HepG2 (cell line): ENCODE results near the gene CCDC167.

Source experiments
- CTCF ChIP-seq: sonication (generic); formaldehyde crosslinking; IDR thresholded peaks from 2 replicates; pipeline ENCODE4 v1.5.0; 2020; ENCODE audit warnings: mild to moderate bottlenecking, missing genetic modification reagents, moderate library complexity
- ELF1 ChIP-seq: sonication (generic); formaldehyde crosslinking; IDR thresholded peaks from 2 replicates; pipeline ENCODE4 v1.4.0; 2020; ENCODE audit warnings: missing genetic modification reagents
- MAZ ChIP-seq, 2 experiments: sonication (generic) in 1 of 2; formaldehyde crosslinking in 1 of 2; IDR thresholded peaks; 2 replicates each; pipeline versions ENCODE4 v1.5.0 to v1.6.1; 2012 to 2020; ENCODE audit warnings: low read depth in 2 of 2, mild to moderate bottlenecking in 2 of 2, borderline replicate concordance in 1 of 2, improper control_type of control experiment in 1 of 2, low read length in 1 of 2, missing genetic modification reagents in 1 of 2, moderate library complexity in 1 of 2
- TAF1 ChIP-seq: sonication (generic); formaldehyde crosslinking; IDR thresholded peaks from 2 replicates; pipeline ENCODE4 v1.4.0; 2020; ENCODE audit warnings: missing genetic modification reagents
- TF ChIP-seq, protein P1 (sequence below): IDR thresholded peaks from 2 replicates; pipeline ENCODE4 v1.6.1; 2016; ENCODE audit warnings: missing compliant biosample characterization, missing genetic modification reagents, borderline replicate concordance

DNA sequence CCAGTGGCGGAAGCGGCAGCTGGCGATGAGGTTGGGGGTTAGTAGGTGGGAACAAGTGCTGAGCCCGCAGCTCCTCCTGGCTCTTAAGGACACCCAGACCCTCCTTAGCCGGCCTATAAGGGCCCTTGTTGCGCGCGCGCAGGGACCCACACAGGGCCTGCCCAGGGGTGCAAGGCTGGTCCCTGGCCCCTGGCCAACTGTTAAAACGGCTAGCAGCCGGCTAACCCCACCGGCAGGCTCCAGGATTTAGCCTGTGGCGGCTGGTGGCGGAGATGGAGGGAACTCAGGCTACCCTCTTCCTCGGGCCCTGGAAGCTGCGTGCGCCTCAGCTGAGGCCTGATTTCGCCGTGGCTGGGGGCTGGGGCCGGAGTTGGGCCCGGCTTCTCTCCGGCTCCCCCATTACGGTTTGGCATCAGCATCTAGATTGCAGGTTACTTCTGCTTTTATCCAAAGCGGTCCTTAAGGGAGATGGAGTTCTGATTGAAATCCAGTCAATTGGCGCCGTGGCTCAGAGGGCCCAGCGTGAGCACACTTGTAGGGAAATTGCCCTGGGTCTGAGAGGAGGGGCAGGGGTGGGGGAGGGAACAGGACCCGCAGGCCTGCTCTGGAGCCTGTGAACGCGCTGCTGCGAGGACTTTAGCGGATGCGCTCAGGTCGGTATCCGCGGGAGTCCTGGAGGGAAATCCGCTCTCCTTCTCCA, 36.9 kb upstream of the CCDC167 start:
- TF ChIP-seq ELF1 (CRISPR knock-in tag) (no peak), MAZ (IDR thresholded peaks at IDR 0.05; ENCODE audit: borderline replicate concordance, low read depth, low read length) (no peak), MAZ (CRISPR knock-in tag; IDR thresholded peaks at IDR 0.05; ENCODE audit: low read depth) (no peak), CTCF (CRISPR knock-in tag) (no peak), TAF1 (CRISPR knock-in tag) (no peak)
- TF ChIP-seq, protein P1, sequence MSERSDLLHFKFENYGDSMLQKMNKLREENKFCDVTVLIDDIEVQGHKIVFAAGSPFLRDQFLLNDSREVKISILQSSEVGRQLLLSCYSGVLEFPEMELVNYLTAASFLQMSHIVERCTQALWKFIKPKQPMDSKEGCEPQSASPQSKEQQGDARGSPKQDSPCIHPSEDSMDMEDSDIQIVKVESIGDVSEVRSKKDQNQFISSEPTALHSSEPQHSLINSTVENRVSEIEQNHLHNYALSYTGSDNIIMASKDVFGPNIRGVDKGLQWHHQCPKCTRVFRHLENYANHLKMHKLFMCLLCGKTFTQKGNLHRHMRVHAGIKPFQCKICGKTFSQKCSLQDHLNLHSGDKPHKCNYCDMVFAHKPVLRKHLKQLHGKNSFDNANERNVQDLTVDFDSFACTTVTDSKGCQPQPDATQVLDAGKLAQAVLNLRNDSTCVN (CRISPR knock-in tag), result no peak
